WTC11 (cell line): ENCODE data around the gene UBE3A. TPM values are rescaled to one million over a fixed set of nuclear protein-coding genes. Genes with fewer than 3 reads are reported as not detected.

Source experiments
- ATAC-seq: fragments of 200-7000 bp; cut with Tn5 transposase; 2 replicates; pipeline ENCODE4 v1.10.0; 2021; ENCODE audit warnings: mild to moderate bottlenecking, moderate library complexity
- CTCF ChIA-PET: fragments of 300-600 bp; sonication (Branson Sonifier 250); formaldehyde crosslinking; loops from one replicate; lab custom pipeline; 2021; ENCODE audit warnings: antibody characterized with exemption; lab: Charles Lee
- POLR2A ChIA-PET: fragments of 350-600 bp; sonication (Branson Sonifier 250); formaldehyde crosslinking; loops from one replicate; lab custom pipeline; 2021; ENCODE audit warnings: antibody characterized with exemption; lab: Charles Lee
- DNase-seq: peaks from one replicate; pipeline ENCODE4 v3.0.0; 2021; ENCODE audit warnings: low spot score
- H3K27ac Mint-ChIP-seq: 2 replicates; pipeline ENCODE4 v1.8.0; 2021; ENCODE audit warnings: mixed read lengths
- H3K27me3 Mint-ChIP-seq: 2 replicates; pipeline ENCODE4 v1.8.0; 2021; ENCODE audit warnings: low read depth, mild to moderate bottlenecking, moderate library complexity, mixed read lengths
- H3K36me3 Mint-ChIP-seq: 2 replicates; pipeline ENCODE4 v1.8.0; 2021; ENCODE audit warnings: mixed read lengths
- H3K4me1 Mint-ChIP-seq: 2 replicates; pipeline ENCODE4 v1.8.0; 2022; ENCODE audit warnings: mixed read lengths
- H3K4me3 Mint-ChIP-seq: 2 replicates; pipeline ENCODE4 v1.8.0; 2021; ENCODE audit warnings: mild to moderate bottlenecking, moderate library complexity, mixed read lengths
- H3K9me3 Mint-ChIP-seq: 2 replicates; pipeline ENCODE4 v1.8.0; 2021; ENCODE audit warnings: mixed read lengths
- AFF4 ChIP-seq: sonication (generic); formaldehyde crosslinking; IDR thresholded peaks from 2 replicates; pipeline ENCODE4 v1.8.1; 2023; ENCODE audit warnings: mild to moderate bottlenecking, missing genetic modification reagents, borderline replicate concordance
- AR ChIP-seq: fragments of 250-450 bp; sonication (Bioruptor Pico); IDR thresholded peaks from 2 replicates; pipeline ENCODE4 v1.9.0; 2021; ENCODE audit warnings: mild to moderate bottlenecking
- ATF3 ChIP-seq: sonication (generic); formaldehyde crosslinking; conservative IDR thresholded peaks from 2 replicates; pipeline ENCODE4 v1.8.1; 2022; ENCODE audit warnings: mild to moderate bottlenecking, missing genetic modification reagents
- ELF4 ChIP-seq: sonication (generic); formaldehyde crosslinking; IDR thresholded peaks from 2 replicates; pipeline ENCODE4 v1.8.1; 2022; ENCODE audit warnings: low read depth, mild to moderate bottlenecking, moderate library complexity, missing genetic modification reagents
- GABPB1 ChIP-seq: sonication (generic); formaldehyde crosslinking; IDR thresholded peaks from 2 replicates; pipeline ENCODE4 v1.8.1; 2023; ENCODE audit warnings: mild to moderate bottlenecking, missing genetic modification reagents
- GRHL2 ChIP-seq: fragments of 250-450 bp; sonication (Bioruptor Pico); IDR thresholded peaks from 2 replicates; pipeline ENCODE4 v1.8.0; 2022; ENCODE audit warnings: mild to moderate bottlenecking, moderate library complexity; ENCODE audit not compliant: insufficient replicate concordance, severe bottlenecking
- HMGA2 ChIP-seq: fragments of 250-450 bp; sonication (Bioruptor Pico); IDR thresholded peaks from 2 replicates; pipeline ENCODE4 v1.4.0; 2021; ENCODE audit warnings: mild to moderate bottlenecking, moderate library complexity
- ZNF219 ChIP-seq: sonication (generic); formaldehyde crosslinking; IDR thresholded peaks from 2 replicates; pipeline ENCODE4 v1.8.0; 2023; ENCODE audit warnings: missing genetic modification reagents, mild to moderate bottlenecking, borderline replicate concordance
- ZNF263 ChIP-seq: sonication (generic); formaldehyde crosslinking; IDR thresholded peaks from 2 replicates; pipeline ENCODE4 v1.8.1; 2022; ENCODE audit warnings: low read depth, mild to moderate bottlenecking, moderate library complexity, missing genetic modification reagents
- ZNF317 ChIP-seq: sonication (generic); formaldehyde crosslinking; IDR thresholded peaks from 2 replicates; pipeline ENCODE4 v1.8.1; 2023; ENCODE audit warnings: low read depth, mild to moderate bottlenecking, moderate library complexity, missing genetic modification reagents, borderline replicate concordance
- ZNF512 ChIP-seq: sonication (generic); formaldehyde crosslinking; IDR thresholded peaks from 2 replicates; pipeline ENCODE4 v1.8.1; 2022; ENCODE audit warnings: missing genetic modification reagents, borderline replicate concordance
- total RNA-seq: library from RNA; stranded (reverse); gene quantifications from 3 replicates; pipeline ENCODE4 v1.2.3, GENCODE V29; 2021
- TF ChIP-seq, protein P1 (sequence below): fragments of 200-600 bp; IDR thresholded peaks from 2 replicates; pipeline ENCODE4 v1.8.0; 2022; ENCODE audit warnings: antibody characterized with exemption
- TF ChIP-seq, protein P2 (sequence below): sonication (generic); formaldehyde crosslinking; IDR thresholded peaks from 2 replicates; pipeline ENCODE4 v1.8.0; 2022; ENCODE audit warnings: mild to moderate bottlenecking, missing genetic modification reagents
- TF ChIP-seq, protein P3 (sequence below): sonication (generic); formaldehyde crosslinking; IDR thresholded peaks from 2 replicates; pipeline ENCODE4 v1.8.0; 2022; ENCODE audit warnings: mild to moderate bottlenecking, missing genetic modification reagents
- TF ChIP-seq, protein P4 (sequence below): sonication (generic); formaldehyde crosslinking; IDR thresholded peaks from 2 replicates; pipeline ENCODE4 v1.8.0; 2022; ENCODE audit warnings: mild to moderate bottlenecking, missing genetic modification reagents

Gene UBE3A
- total RNA-seq, 1 experiment from 2014 or later, result 120 TPM

- no peaks in the 10 kb centered on the region for H3K27me3 Mint-ChIP-seq
- ChIA-PET POLR2A (no interaction called here), CTCF (no interaction called here)
- DNase-seq (no peak), ATAC-seq (no peak)
- no peak overlapping the region for H3K27ac Mint-ChIP-seq
- TF ChIP-seq ATF3 (CRISPR knock-in tag), result no peak
- TF ChIP-seq, protein P1, sequence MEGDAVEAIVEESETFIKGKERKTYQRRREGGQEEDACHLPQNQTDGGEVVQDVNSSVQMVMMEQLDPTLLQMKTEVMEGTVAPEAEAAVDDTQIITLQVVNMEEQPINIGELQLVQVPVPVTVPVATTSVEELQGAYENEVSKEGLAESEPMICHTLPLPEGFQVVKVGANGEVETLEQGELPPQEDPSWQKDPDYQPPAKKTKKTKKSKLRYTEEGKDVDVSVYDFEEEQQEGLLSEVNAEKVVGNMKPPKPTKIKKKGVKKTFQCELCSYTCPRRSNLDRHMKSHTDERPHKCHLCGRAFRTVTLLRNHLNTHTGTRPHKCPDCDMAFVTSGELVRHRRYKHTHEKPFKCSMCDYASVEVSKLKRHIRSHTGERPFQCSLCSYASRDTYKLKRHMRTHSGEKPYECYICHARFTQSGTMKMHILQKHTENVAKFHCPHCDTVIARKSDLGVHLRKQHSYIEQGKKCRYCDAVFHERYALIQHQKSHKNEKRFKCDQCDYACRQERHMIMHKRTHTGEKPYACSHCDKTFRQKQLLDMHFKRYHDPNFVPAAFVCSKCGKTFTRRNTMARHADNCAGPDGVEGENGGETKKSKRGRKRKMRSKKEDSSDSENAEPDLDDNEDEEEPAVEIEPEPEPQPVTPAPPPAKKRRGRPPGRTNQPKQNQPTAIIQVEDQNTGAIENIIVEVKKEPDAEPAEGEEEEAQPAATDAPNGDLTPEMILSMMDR, result no peak
- no peak for TF ChIP-seq GRHL2 (CRISPR knock-in tag)
- no peak for TF ChIP-seq ZNF219 (CRISPR knock-in tag)
- TF ChIP-seq, protein P2, sequence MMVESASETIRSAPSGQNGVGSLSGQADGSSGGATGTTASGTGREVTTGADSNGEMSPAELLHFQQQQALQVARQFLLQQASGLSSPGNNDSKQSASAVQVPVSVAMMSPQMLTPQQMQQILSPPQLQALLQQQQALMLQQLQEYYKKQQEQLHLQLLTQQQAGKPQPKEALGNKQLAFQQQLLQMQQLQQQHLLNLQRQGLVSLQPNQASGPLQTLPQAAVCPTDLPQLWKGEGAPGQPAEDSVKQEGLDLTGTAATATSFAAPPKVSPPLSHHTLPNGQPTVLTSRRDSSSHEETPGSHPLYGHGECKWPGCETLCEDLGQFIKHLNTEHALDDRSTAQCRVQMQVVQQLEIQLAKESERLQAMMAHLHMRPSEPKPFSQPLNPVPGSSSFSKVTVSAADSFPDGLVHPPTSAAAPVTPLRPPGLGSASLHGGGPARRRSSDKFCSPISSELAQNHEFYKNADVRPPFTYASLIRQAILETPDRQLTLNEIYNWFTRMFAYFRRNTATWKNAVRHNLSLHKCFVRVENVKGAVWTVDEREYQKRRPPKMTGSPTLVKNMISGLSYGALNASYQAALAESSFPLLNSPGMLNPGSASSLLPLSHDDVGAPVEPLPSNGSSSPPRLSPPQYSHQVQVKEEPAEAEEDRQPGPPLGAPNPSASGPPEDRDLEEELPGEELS (CRISPR knock-in tag), result no peak
- no peak for TF ChIP-seq AFF4 (CRISPR knock-in tag)
- TF ChIP-seq HMGA2 (CRISPR knock-in tag), result no peak
- TF ChIP-seq GABPB1 (CRISPR knock-in tag), result no peak
- TF ChIP-seq, protein P3, sequence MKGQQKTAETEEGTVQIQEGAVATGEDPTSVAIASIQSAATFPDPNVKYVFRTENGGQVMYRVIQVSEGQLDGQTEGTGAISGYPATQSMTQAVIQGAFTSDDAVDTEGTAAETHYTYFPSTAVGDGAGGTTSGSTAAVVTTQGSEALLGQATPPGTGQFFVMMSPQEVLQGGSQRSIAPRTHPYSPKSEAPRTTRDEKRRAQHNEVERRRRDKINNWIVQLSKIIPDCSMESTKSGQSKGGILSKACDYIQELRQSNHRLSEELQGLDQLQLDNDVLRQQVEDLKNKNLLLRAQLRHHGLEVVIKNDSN (CRISPR knock-in tag), result no peak
- no peak for TF ChIP-seq AR (CRISPR knock-in tag)
- TF ChIP-seq ZNF317 (CRISPR knock-in tag), result no peak
- no peak for TF ChIP-seq ELF4 (CRISPR knock-in tag)
- TF ChIP-seq ZNF263 (CRISPR knock-in tag), result no peak
- TF ChIP-seq ZNF512 (CRISPR knock-in tag), result no peak
- TF ChIP-seq, protein P4, sequence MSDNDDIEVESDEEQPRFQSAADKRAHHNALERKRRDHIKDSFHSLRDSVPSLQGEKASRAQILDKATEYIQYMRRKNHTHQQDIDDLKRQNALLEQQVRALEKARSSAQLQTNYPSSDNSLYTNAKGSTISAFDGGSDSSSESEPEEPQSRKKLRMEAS (CRISPR knock-in tag), result no peak
- H3K4me1 Mint-ChIP-seq, result no peaks in the 10 kb centered on the region
- peaks cover 15% of the 10 kb centered on the region for H3K36me3 Mint-ChIP-seq
- no peak overlapping the region for H3K4me3 Mint-ChIP-seq
- peaks cover 44% of the 10 kb centered on the region for H3K9me3 Mint-ChIP-seq
These were observed 16.4 kb upstream of the UBE3A start for GRCh38 chr15:25455226-25455625.
